GM18507 (cell line): ENCODE measurements around the gene RHOF.
A peak's percentile ranks its signal among the peaks of the same experiment; 100 is the strongest.
"Not testable (repeated sequence)": the region's sequence is repeated elsewhere in the genome, so short reads cannot be mapped to it uniquely, and the experiment has no call there.

ENCODE experiments used
- DNase-seq: peaks from one replicate; pipeline ENCODE4 v3.0.0; 2011; ENCODE audit warnings: low read depth; ENCODE audit not compliant: insufficient read length; ENCODE audit errors: extremely low spot score
- FAIRE-seq: peaks from 2 replicates; lab custom pipeline; 2011; peaks lifted over from hg19 to GRCh38; lab: Jason Lieb, UNC

RHOF gene

DNA sequence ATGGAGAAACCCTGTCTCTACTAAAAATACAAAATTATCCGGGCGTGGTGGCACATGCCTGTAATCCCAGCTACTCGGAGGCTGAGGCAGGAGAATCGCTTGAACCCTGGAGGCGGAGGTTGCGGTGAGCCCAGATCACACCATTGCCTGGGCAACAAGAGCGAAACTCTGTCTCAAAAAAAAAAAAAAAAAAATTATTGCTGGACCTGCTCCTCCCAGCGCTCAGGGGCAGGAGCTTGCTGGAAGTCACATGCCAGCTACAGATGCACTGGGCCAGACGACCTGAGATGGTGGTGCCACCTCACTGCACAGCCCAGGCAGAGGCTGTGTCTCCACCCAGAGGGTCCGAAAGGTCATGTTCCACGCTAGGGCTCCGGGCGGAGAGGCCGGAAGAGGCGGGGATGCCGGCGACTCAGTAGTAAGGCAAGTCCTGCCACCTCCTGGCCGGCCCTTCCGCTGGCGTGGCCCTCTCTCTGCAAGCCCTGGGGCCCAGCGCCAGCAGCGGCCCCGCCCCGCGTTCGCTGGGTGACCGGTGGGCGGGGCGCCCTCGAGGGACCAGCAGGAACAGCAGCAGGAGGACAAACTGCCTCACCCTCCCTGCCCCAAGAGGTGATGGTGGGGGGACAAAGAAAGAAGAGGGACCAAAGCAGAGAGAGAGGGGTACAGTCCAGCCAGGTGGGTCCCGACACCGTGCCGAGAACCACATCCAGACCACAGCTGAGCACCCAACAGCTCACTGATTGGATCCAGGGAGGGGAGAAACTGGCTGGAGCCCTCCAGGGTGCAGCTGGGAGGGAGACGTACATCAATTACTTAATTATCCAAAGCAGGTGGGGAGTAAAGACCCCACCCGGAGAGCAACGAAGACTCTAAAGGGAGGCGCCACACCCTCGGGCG is 3.6 kb upstream of the RHOF start:
- DNase-seq (no peak), FAIRE-seq (no peak)

- peak; percentile 92 for FAIRE-seq
- no peak for DNase-seq
Measured at GRCh38 chr12:121795034-121795968, 1.8 kb upstream of the RHOF start.

DNA sequence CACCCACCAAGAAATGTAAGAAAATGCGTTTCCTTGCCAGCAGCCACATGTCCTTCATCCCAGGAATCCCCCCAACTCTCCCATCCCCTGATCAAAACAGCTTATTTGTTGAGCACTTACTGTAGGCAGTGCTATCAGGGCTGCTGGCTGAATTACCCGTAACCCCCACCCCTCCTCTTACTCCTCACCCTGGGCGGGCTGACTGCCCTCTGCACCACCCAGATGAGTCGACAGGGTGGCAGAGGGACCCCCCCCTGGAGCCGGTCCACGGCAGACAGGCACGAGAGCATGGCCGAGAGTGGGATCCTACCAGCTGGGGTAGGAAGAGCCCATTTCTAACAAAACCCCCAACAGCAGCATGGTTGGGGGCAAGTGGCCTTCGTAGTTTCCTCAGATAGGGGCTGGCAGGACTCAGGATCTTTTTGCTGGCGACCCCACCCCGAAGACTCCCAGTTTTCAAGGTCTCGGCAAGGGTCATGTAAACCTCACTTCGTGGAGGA is 1.1 kb upstream of the RHOF start:
- DNase-seq, result no peak
- FAIRE-seq, result no peak

DNA sequence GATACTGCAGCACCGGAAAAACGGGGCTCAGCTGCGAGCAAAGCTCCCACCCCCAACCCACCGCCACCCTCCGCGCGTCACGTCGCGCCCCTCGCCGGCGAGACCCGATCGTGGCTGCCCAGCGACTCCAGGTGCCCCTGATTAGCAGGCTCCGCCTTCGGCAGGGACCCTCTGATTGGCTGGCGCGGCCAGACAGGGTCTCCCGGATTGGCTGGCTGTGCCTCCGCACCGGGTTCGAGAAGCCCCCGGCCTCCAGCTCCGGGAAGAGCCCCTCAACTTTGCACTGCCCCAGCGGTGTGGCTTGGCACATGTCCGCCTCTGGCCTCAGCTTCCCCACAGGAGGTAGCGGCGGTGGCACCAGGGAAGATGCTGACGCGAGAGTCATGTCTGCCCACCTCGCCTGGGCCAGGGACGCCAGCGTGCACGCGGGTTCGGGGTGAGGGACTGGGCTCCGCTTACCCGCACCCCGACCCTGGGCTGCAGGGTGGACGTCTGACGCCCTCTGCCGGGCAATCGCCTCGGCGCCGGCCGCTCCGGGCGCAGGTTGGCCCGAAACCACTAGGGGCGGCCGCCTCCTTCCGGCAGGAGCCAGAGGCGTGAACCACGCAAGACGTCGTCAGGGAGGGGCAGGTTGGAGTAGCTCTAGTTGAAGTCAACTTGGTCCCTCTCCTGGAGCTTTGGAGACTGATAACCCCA is 498 bp upstream of the RHOF start:
- FAIRE-seq (peak; percentile 80), DNase-seq (no peak)

DNA sequence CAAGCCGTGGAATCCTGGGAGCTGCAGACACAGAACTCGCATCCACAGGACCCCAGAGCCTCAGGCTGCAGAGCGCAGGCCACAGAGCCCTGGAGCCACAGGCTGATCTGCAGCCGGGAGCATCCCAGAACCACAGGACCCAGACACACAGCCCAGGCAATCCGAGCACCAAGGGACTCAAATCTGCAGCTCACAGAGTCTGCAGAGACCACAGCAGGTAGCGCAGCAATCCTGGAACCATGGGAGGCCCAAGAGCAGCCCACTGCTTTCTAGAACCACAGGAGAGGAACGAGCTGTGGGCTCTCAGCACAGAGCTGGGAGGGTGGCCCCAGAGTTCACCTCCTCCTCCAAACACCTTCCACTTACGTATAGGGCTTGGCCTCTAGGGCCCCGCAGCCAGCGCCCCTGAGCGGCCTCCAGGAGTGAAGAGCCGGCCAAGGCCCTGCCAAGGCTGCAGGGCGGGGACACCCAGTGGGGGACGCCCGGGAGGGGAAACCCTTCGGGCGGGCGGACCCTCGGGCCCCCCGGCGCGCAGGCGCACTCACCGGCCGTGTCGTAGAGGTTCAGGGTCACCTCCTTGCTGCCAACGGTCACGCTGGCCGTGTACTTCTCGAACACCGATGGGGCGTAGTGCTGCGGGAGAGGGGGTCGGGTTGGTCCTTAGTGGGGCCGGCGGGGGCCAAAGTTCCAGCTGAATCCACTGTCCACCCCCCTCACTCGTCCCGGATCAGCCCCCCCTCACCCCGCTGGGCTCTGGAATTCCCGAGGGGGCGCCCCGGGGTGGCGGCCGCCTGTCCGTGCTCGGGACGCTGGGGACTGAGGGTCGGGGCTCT is 665 bp downstream of the RHOF start:
- FAIRE-seq (peak; percentile 66), DNase-seq (no peak)

DNA sequence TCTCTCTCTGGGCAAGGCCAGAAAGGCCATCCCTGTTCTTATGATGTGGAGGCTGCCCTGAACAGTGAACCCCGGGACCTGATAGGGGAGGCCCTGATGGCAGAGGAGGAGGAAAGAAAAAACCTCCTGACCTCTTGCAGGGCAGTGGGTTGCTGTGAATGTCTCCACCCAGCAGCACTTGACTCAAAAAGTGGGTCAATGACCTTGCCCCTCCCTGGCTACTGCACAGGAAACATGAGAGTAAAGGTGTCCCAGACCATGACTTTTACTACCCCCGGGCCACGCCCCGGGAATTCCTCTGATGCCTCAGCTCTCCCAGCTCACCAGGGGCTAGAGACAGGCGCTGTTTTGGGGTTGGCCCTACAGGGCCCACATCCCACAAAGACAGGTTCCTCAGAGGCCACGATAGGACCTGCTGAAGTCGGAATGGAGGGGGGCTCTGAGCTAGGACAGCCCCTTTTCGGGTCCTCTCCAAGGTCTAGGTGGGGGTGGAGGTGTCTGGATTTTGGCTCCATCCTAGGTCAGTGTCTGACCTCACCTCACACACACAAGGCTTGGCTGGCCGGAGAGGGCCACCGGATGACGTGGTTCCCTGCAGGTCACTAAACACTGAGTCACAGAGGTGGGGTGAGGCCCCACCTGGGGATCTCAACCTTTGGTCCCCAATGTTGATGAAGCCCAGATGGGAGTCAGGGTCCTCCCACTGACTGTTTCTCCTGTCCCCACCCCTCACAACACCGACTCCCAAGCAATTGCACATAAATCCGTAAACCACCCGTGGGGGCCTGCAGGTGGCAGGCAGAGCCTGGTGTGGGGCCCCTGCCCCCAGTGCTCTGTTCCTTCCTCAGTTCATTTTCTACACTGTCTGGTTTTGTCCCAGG is 1.6 kb downstream of the RHOF start:
- DNase-seq, result no peak

DNA sequence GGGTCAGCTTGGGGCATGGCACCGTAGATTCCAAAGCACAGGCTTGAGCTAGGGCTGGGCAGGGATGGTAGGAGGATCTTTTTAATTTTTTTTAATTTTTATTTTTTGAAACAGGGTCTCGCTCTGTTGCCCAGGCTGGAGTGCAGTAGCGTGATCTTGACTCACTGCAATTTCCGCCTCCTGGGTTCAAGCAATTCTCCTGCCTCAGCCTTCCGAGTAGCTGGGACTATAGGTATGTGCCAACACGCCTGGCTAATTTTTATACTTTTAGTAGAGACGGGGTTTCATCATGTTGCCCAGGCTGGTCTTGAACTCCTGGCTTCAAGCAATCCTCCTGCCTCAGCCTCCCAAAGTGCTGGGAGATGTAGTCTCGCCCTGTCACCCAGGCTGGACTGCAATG is 2.7 kb downstream of the RHOF start:
- not testable (repeated sequence) for DNase-seq, FAIRE-seq

More for the DNA sequence above, 1.6 kb downstream of the RHOF start:
- peak; percentile 24 for FAIRE-seq

GRCh38 chr12:121789800-121790728 is 3.4 kb downstream of the RHOF start:
- DNase-seq (peak; percentile 75), FAIRE-seq (peak; percentile 94)

DNA sequence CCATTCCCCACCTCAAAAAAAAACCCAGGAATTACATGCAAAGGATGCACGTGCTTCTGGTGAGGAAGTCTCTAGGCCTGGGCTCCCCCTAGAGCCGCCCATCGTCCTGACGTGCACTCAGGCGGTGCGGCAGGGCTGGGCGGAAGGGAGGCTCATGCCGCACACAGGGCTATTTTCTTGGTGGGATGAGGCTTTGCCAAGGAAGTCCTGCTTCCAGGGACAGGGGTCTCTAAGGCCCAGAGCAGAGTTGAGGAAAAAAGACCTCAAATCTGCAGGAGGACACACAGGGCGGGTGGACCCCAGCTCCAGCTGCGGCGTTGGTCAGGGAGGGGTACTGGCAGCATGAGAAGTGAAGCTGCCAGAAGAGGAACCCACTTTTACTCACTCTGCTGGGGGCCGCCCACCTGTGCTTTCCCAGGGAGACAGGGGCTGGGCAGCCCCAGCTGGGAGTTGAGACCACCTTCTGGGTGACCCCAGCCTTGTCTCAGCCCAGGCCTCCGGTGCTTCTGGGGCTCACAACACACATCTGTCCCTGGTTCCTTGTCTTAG is 4.2 kb downstream of the RHOF start:
- FAIRE-seq, result peak; percentile 73
- no peak for DNase-seq

- FAIRE-seq (no peak), DNase-seq (no peak)
Measured at GRCh38 chr12:121788176-121788818, 5.2 kb downstream of the RHOF start.

- FAIRE-seq (peak; percentile 73), DNase-seq (no peak)
Measured at GRCh38 chr12:121787063-121788025, 6.1 kb downstream of the RHOF start.

- FAIRE-seq (no peak), DNase-seq (no peak)
Measured at GRCh38 chr12:121786440-121786825, 7.1 kb downstream of the RHOF start.

DNA sequence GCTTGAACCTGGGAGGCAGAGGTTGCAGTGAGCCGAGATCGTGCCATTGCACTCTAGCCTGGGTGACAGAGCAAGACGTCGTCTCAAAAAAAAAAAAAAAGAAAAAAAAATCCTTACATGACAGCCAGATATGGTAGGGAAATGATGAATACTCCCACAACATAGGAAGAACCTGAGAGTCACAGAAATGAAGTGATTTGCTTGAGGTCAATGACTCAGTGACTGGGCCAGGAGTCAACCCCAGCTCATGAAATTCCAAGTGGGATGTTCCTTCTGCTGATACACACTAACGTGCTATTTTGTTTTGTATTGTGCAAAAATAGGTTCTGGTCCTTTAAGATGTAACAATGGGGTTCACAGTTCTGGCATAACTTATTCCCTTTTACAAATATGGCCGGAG is 9.0 kb downstream of the RHOF start:
- FAIRE-seq (no peak), DNase-seq (no peak)

DNA sequence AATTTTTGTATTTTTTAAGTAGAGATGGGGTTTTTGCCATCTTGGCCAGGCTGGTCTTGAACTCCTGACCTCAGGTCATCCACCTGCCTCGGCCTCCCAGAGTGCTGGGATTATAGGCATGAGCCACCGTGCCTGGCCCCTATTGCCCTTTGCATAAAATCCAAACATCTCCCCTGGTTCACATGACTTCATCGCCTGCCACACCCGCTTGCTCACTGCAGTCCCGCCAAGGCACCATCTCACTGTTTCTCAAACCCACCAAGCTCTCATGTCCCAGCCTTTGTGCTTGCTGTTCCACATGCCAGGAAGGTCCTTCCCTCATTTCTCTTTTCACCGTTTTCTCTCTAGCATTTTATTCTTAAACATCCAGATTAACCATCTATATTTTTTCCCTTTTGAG is 9.7 kb downstream of the RHOF start:
- FAIRE-seq (no peak), DNase-seq (no peak)
